SK-N-SH (cell line): ENCODE results near the gene IKZF1. TPM values are rescaled to one million over a fixed set of nuclear protein-coding genes. Genes with fewer than 3 reads are reported as not detected.

ENCODE experiments used
- CTCF ChIA-PET: fragments of 300-600, 350-600 bp; formaldehyde crosslinking; extraction: SDS; loops from one replicate; lab custom pipeline; 2021; lab: Yijun Ruan, JAX
- POLR2A ChIA-PET: fragments of 350-600 bp; sonication (Branson Sonifier 250); formaldehyde crosslinking; extraction: SDS; loops from one replicate; lab custom pipeline; 2020; ENCODE audit warnings: antibody characterized with exemption, inconsistent platforms; lab: Yijun Ruan, JAX
- DNase-seq: peaks from one replicate; pipeline ENCODE4 v3.0.0; 2012
- H2AFZ ChIP-seq: fragments of 200-600 bp; sonication (generic); 2 replicates; pipeline ENCODE4 v1.8.1; 2016; ENCODE audit warnings: antibody characterized with exemption, mild to moderate bottlenecking, low read depth
- H3F3A ChIP-seq: fragments of 200-600 bp; sonication (generic); replicated peaks from 2 replicates; pipeline ENCODE3; 2016; ENCODE audit warnings: antibody characterized with exemption, mild to moderate bottlenecking; ENCODE audit not compliant: insufficient read depth
- H3K27ac ChIP-seq, 2 experiments: fragments of 200-500 bp in 1 of 2; fragments of 200-600 bp in 1 of 2; sonication (Bioruptor generic) in 1 of 2; sonication (generic), shearing (Covaris generic) in 1 of 2; 2 replicates each; pipeline versions ENCODE4 v1.5.1 to v1.6.1; 2014 to 2016; ENCODE audit warnings: low read depth in 2 of 2, inconsistent platforms in 1 of 2, low read length in 1 of 2, mild to moderate bottlenecking in 1 of 2, mixed read lengths in 1 of 2
- H3K27me3 ChIP-seq: fragments of 200-600 bp; sonication (generic), shearing (Covaris generic); 2 replicates; pipeline ENCODE4 v1.6.1; 2016; ENCODE audit warnings: mixed run types; ENCODE audit not compliant: insufficient read depth
- H3K36me3 ChIP-seq, 2 experiments: fragments of 200-500 bp in 1 of 2; fragments of 200-600 bp in 1 of 2; sonication (Bioruptor generic) in 1 of 2; sonication (generic) in 1 of 2; replicated peaks in 1 of 2; 2 replicates each; pipeline versions ENCODE3 to v1.5.1; 2014 to 2016; ENCODE audit warnings: low read length in 1 of 2, mild to moderate bottlenecking in 1 of 2; ENCODE audit not compliant: insufficient read depth in 2 of 2, control insufficient read depth in 1 of 2
- H3K4me1 ChIP-seq, 2 experiments: fragments of 200-500 bp in 1 of 2; fragments of 200-600 bp in 1 of 2; sonication (Bioruptor generic) in 1 of 2; sonication (generic), shearing (Covaris generic) in 1 of 2; 2 replicates each; pipeline versions ENCODE4 v1.5.1 to v1.6.1; 2014 to 2016; ENCODE audit warnings: low read depth in 1 of 2, low read length in 1 of 2, mixed run types in 1 of 2; ENCODE audit not compliant: insufficient read depth in 2 of 2, control insufficient read depth in 1 of 2
- H3K4me2 ChIP-seq: fragments of 200-600 bp; sonication (generic), shearing (Covaris generic); 2 replicates; pipeline ENCODE4 v1.6.1; 2017; ENCODE audit warnings: mixed run types
- H3K4me3 ChIP-seq, 2 experiments: fragments of 200-500 bp in 1 of 2; fragments of 200-600 bp in 1 of 2; sonication (Bioruptor generic) in 1 of 2; sonication (generic), shearing (Covaris generic) in 1 of 2; 2 replicates each; pipeline versions ENCODE4 v1.5.1 to v1.8.1; 2014 to 2016; ENCODE audit warnings: low read depth in 2 of 2, inconsistent platforms in 1 of 2, low read length in 1 of 2, mild to moderate bottlenecking in 1 of 2, mixed read lengths in 1 of 2, moderate library complexity in 1 of 2
- H3K79me2 ChIP-seq: fragments of 200-600 bp; sonication (generic); 2 replicates; pipeline ENCODE4 v1.8.1; 2017; ENCODE audit warnings: mild to moderate bottlenecking; ENCODE audit not compliant: insufficient read depth
- H3K9ac ChIP-seq: fragments of 200-600 bp; sonication (generic); 2 replicates; pipeline ENCODE4 v1.6.1; 2017; ENCODE audit warnings: mixed run types
- H3K9me2 ChIP-seq: fragments of 200-600 bp; sonication (generic); 2 replicates; pipeline ENCODE4 v1.6.1; 2017; ENCODE audit warnings: mixed run types
- H3K9me3 ChIP-seq: fragments of 200-600 bp; sonication (generic); 2 replicates; pipeline ENCODE4 v1.6.1; 2017; ENCODE audit warnings: mixed run types, mild to moderate bottlenecking, moderate library complexity
- H4K20me1 ChIP-seq: fragments of 200-600 bp; sonication (generic); 2 replicates; pipeline ENCODE4 v1.6.1; 2017; ENCODE audit warnings: mild to moderate bottlenecking, mixed run types; ENCODE audit not compliant: insufficient read depth
- EZH2phosphoT487 ChIP-seq: fragments of 200-600 bp; sonication (generic); IDR thresholded peaks from 2 replicates; pipeline ENCODE4 v1.6.1; 2017; ENCODE audit warnings: low read depth, mixed run types, mild to moderate bottlenecking, antibody characterized with exemption, moderate library complexity, borderline replicate concordance
- FOXJ3 ChIP-seq: sonication (generic); formaldehyde crosslinking; IDR thresholded peaks from 2 replicates; pipeline ENCODE4 v1.5.1; 2020; ENCODE audit warnings: mild to moderate bottlenecking, missing genetic modification reagents
- GABPA ChIP-seq: IDR thresholded peaks from 2 replicates; pipeline ENCODE4 v1.4.0; 2012; ENCODE audit warnings: low read depth, mild to moderate bottlenecking
- IRF3 ChIP-seq: fragments of 150-350 bp; IDR thresholded peaks from 2 replicates; pipeline ENCODE4 v1.6.1; 2016; ENCODE audit warnings: mild to moderate bottlenecking, low read depth, low read length
- MAX ChIP-seq: IDR thresholded peaks from 2 replicates; pipeline ENCODE4 v1.4.0; 2012; ENCODE audit warnings: low read depth
- NFIC ChIP-seq: IDR thresholded peaks from 2 replicates; pipeline ENCODE4 v1.4.0; 2012; ENCODE audit warnings: borderline replicate concordance
- NRF1 ChIP-seq: IDR thresholded peaks from 2 replicates; pipeline ENCODE4 v1.6.1; 2012; ENCODE audit warnings: low read depth, mild to moderate bottlenecking, low read length
- PBX3 ChIP-seq: IDR thresholded peaks from 2 replicates; pipeline ENCODE4; 2012
- POLR2AphosphoS5 ChIP-seq: IDR thresholded peaks from 2 replicates; pipeline ENCODE4 v1.6.1; 2012; ENCODE audit warnings: low read depth, low read length
- RAD21 ChIP-seq: IDR thresholded peaks from 2 replicates; pipeline ENCODE4 v1.6.1; 2012; ENCODE audit warnings: mild to moderate bottlenecking, low read length
- RCOR1 ChIP-seq: fragments of 150-350 bp; IDR thresholded peaks from 2 replicates; pipeline ENCODE4 v1.6.1; 2017; ENCODE audit warnings: antibody characterized with exemption, low read length
- REST ChIP-seq: IDR thresholded peaks from 2 replicates; pipeline ENCODE4 v1.6.1; 2012; ENCODE audit warnings: mild to moderate bottlenecking, low read depth, low read length, moderate library complexity
- RXRA ChIP-seq: IDR thresholded peaks from 2 replicates; pipeline ENCODE4 v1.4.0; 2012; ENCODE audit warnings: low read depth, mild to moderate bottlenecking, borderline replicate concordance
- SMC3 ChIP-seq: IDR thresholded peaks from 2 replicates; pipeline ENCODE4 v1.6.1; 2012; ENCODE audit warnings: low read depth, low read length, improper control_type of control experiment
- TEAD4 ChIP-seq: IDR thresholded peaks from 2 replicates; pipeline ENCODE4 v1.4.0; 2012; ENCODE audit warnings: mild to moderate bottlenecking, borderline replicate concordance; ENCODE audit not compliant: insufficient read depth
- USF2 ChIP-seq: fragments of 150-350 bp; IDR thresholded peaks from 2 replicates; pipeline ENCODE4 v1.6.1; 2017; ENCODE audit warnings: antibody characterized with exemption, low read length, low read depth, borderline replicate concordance
- YY1 ChIP-seq: IDR thresholded peaks from 2 replicates; pipeline ENCODE4 v1.4.0; 2012; ENCODE audit warnings: low read depth, mild to moderate bottlenecking
- WGBS: methylation state at CpG from one replicate; pipeline ENCODE4 v1.1.6; 2017; ENCODE audit warnings: low lambda C conversion rate; 5-methylcytosine and 5-hydroxymethylcytosine counted together
- polyA plus RNA-seq, 3 experiments: library from polyadenylated mRNA; depleted of rRNA; stranded (reverse); fragments of >200 nt; gene quantifications; 2 replicates each; pipeline ENCODE4 v1.2.3, GENCODE V29; 2012

IKZF1 gene
- polyA plus RNA-seq, 1 of the 3 experiments (the other 2 are of a cell fraction): not detected

GRCh38 chr7:50367570-50367969, 63.1 kb downstream of the IKZF1 start:
- no peak overlapping the region for H3K4me3 ChIP-seq
- CTCF ChIA-PET: interaction anchor here (0.7 to 3.5 kb wide), 12 partner anchors 9 to 275 kb away, joined by 3 to 37 read pairs (median 4); no protein-coding TSS in a partner anchor
- POLR2A ChIA-PET: no interaction called here
- no peaks in the 10 kb centered on the region for H4K20me1 ChIP-seq
- H3F3A ChIP-seq: no peaks in the 10 kb centered on the region
- H3K4me2 ChIP-seq: no peak overlapping the region
- no peak overlapping the region for H3K27ac ChIP-seq
- TF ChIP-seq NFIC (no peak), FOXJ3 (no peak), USF2 (no peak), GABPA (no peak), RXRA (no peak), MAX (no peak), NRF1 (no peak), TEAD4 (no peak), RAD21 (no peak), POLR2AphosphoS5 (no peak), RCOR1 (no peak), SMC3 (no peak), PBX3 (no peak)
- TF ChIP-seq, all 33 proteins: peak for 0
- Histone ChIP-seq H3K27me3 (no peaks in the 10 kb centered on the region), H3K4me1 (no peaks in the 10 kb centered on the region), H3K9me3 (peaks cover 6% of the 10 kb centered on the region; the same call in 1 of the 2 replicates), H3K36me3 (no peaks in the 10 kb centered on the region), H3K9me2 (no peaks in the 10 kb centered on the region), H3K9ac (no peak overlapping the region), H3K79me2 (no peaks in the 10 kb centered on the region), H2AFZ (no peak overlapping the region)
- WGBS: 60% methylated on average over 6 of the region's 6 CpGs
- no peak for DNase-seq

DNA sequence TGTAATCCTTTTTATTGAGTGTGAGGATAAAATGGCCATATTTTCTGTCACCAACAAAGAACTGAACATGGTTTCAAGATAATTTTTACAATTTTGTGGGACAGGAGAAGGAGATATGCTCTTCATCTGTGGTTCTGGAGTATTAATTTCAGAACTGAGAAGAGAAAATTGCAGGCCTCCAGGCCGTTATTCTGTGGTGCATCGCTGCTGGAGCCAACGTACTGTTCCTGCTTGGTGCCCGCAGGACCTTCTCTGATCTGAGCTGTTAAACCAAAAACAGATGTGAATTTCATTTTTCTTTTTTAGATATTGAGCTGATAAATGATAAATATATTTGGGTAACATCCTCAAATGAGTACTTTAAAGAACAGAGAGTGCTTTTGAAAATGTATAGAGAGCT, 63.9 kb downstream of the IKZF1 start:
- no peak overlapping the region for H3K4me2 ChIP-seq
- 11% methylated on average over 4 of the region's 4 CpGs for WGBS
- H4K20me1 ChIP-seq: no peaks in the 10 kb centered on the region
- H3K4me3 ChIP-seq: no peak overlapping the region
- H3K4me1 ChIP-seq: no peaks in the 10 kb centered on the region
- no peaks in the 10 kb centered on the region for H3K79me2 ChIP-seq
- POLR2A ChIA-PET: no interaction called here
- H3K36me3 ChIP-seq: no peaks in the 10 kb centered on the region
- CTCF ChIA-PET: interaction anchor here (0.8 to 3.5 kb wide), 16 partner anchors 10 to 227 kb away, joined by 3 to 37 read pairs (median 4); no protein-coding TSS in a partner anchor
- no peaks in the 10 kb centered on the region for H3K27me3 ChIP-seq
- no peak for DNase-seq
- no peaks in the 10 kb centered on the region for H3K9me2 ChIP-seq
- H3K27ac ChIP-seq: no peak overlapping the region
- H2AFZ ChIP-seq: no peak overlapping the region
- peaks cover 6% of the 10 kb centered on the region; the same call in 1 of the 2 replicates for H3K9me3 ChIP-seq
- no peak overlapping the region for H3K9ac ChIP-seq
- no peaks in the 10 kb centered on the region for H3F3A ChIP-seq
- no peak for TF ChIP-seq PBX3
- TF ChIP-seq SMC3: no peak
- TF ChIP-seq EZH2phosphoT487: no peak
- no peak for TF ChIP-seq IRF3
- TF ChIP-seq USF2: no peak
- no peak for TF ChIP-seq NFIC
- TF ChIP-seq REST: no peak
- no peak for TF ChIP-seq YY1
- no peak for TF ChIP-seq NRF1
